H9 (cell line): ENCODE data around the gene RPS10. TPM values are rescaled to one million over a fixed set of nuclear protein-coding genes. Genes with fewer than 3 reads are reported as not detected.

Experiments
- DNase-seq: peaks from one replicate; pipeline ENCODE4 v3.0.0-alpha.2; 2017
- H2AFZ ChIP-seq: one replicate; pipeline ENCODE4 v1.6.1; 2013; ENCODE audit warnings: mild to moderate bottlenecking, low read length, control low read depth, moderate library complexity
- H2AK5ac ChIP-seq: 2 replicates; pipeline ENCODE4 v1.6.1; 2013; ENCODE audit warnings: low read length, control low read depth, mixed read lengths; ENCODE audit not compliant: insufficient read length
- H2BK120ac ChIP-seq: one replicate; pipeline ENCODE4 v1.6.1; 2013; ENCODE audit warnings: low read depth, mild to moderate bottlenecking, low read length, control low read depth, inconsistent platforms; ENCODE audit not compliant: poor library complexity, severe bottlenecking
- H2BK12ac ChIP-seq: 2 replicates; pipeline ENCODE4 v1.6.1; 2013; ENCODE audit warnings: low read length, control low read depth, mixed read lengths, low read depth; ENCODE audit not compliant: insufficient read length
- H2BK15ac ChIP-seq: 2 replicates; pipeline ENCODE4 v1.6.1; 2013; ENCODE audit warnings: low read depth, low read length, control low read depth
- H2BK20ac ChIP-seq: one replicate; pipeline ENCODE4 v1.6.1; 2013; ENCODE audit warnings: low read depth, mild to moderate bottlenecking, low read length, control low read depth, inconsistent platforms; ENCODE audit not compliant: poor library complexity, severe bottlenecking
- H2BK5ac ChIP-seq: 2 replicates; pipeline ENCODE4 v1.6.1; 2013; ENCODE audit warnings: low read length, control low read depth, mixed read lengths; ENCODE audit not compliant: insufficient read length
- H3K14ac ChIP-seq: 2 replicates; pipeline ENCODE4 v1.6.1; 2013; ENCODE audit warnings: low read length, control low read depth; ENCODE audit not compliant: insufficient read depth
- H3K18ac ChIP-seq: 2 replicates; pipeline ENCODE4 v1.6.1; 2013; ENCODE audit warnings: low read depth, mild to moderate bottlenecking, mixed read lengths, low read length, control low read depth; ENCODE audit not compliant: insufficient read length
- H3K23ac ChIP-seq: 2 replicates; pipeline ENCODE4 v1.6.1; 2013; ENCODE audit warnings: low read length, control low read depth, mixed read lengths, low read depth; ENCODE audit not compliant: insufficient read length
- H3K23me2 ChIP-seq: 2 replicates; pipeline ENCODE4 v1.6.1; 2013; ENCODE audit warnings: low read depth, mild to moderate bottlenecking, mixed read lengths, low read length, control low read depth; ENCODE audit not compliant: insufficient read length, poor library complexity, severe bottlenecking
- H3K27ac ChIP-seq: 2 replicates; pipeline ENCODE4 v1.5.1; 2013; ENCODE audit warnings: low read length, control low read depth, mixed read lengths, low read depth; ENCODE audit not compliant: insufficient read length
- H3K27me3 ChIP-seq: 2 replicates; pipeline ENCODE4 v1.6.1; 2013; ENCODE audit warnings: low read length, control low read depth, inconsistent platforms; ENCODE audit not compliant: insufficient read depth
- H3K4ac ChIP-seq: 2 replicates; pipeline ENCODE4 v1.6.1; 2013; ENCODE audit warnings: low read depth, mild to moderate bottlenecking, control low read depth, inconsistent platforms, low read length, moderate library complexity
- H3K4me1 ChIP-seq: 2 replicates; pipeline ENCODE4 v1.6.1; 2013; ENCODE audit warnings: low read length, control low read depth, inconsistent platforms; ENCODE audit not compliant: insufficient read depth
- H3K4me2 ChIP-seq: 2 replicates; pipeline ENCODE4 v1.6.1; 2013; ENCODE audit warnings: low read length, control low read depth, mixed read lengths; ENCODE audit not compliant: insufficient read length, insufficient read depth
- H3K56ac ChIP-seq: 2 replicates; pipeline ENCODE4 v1.6.1; 2013; ENCODE audit warnings: low read depth, mild to moderate bottlenecking, mixed read lengths, low read length, control low read depth; ENCODE audit not compliant: insufficient read length
- H3K79me1 ChIP-seq: 2 replicates; pipeline ENCODE4 v1.6.1; 2013; ENCODE audit warnings: low read depth, mild to moderate bottlenecking, moderate library complexity, low read length, control low read depth, inconsistent platforms; ENCODE audit not compliant: insufficient read depth, poor library complexity, severe bottlenecking
- H3K79me2 ChIP-seq: 2 replicates; pipeline ENCODE4 v1.6.1; 2013; ENCODE audit warnings: low read length, control low read depth, inconsistent platforms; ENCODE audit not compliant: insufficient read depth
- H3K9ac ChIP-seq: 2 replicates; pipeline ENCODE4 v1.6.1; 2013; ENCODE audit warnings: low read length, control low read depth, mixed read lengths; ENCODE audit not compliant: insufficient read length; ENCODE audit errors: extremely low read depth
- H3K9me3 ChIP-seq: one replicate; pipeline ENCODE4 v1.6.1; 2013; ENCODE audit warnings: low read depth, low read length, inconsistent platforms; ENCODE audit not compliant: control insufficient read depth
- H3T11ph ChIP-seq: one replicate; pipeline ENCODE4 v1.6.1; 2013; ENCODE audit warnings: mild to moderate bottlenecking, low read length, control low read depth, inconsistent platforms
- H4K20me1 ChIP-seq: one replicate; pipeline ENCODE4 v1.6.1; 2013; ENCODE audit not compliant: control insufficient read depth, insufficient read length, insufficient read depth
- H4K5ac ChIP-seq: 2 replicates; pipeline ENCODE4 v1.6.1; 2013; ENCODE audit warnings: low read depth, mild to moderate bottlenecking, mixed read lengths, low read length, control low read depth; ENCODE audit not compliant: insufficient read length
- H4K8ac ChIP-seq: replicated peaks from 2 replicates; pipeline ENCODE4 v1.6.1; 2013; ENCODE audit warnings: low read length, control low read depth, mixed read lengths, low read depth; ENCODE audit not compliant: insufficient read length
- H4K91ac ChIP-seq: 2 replicates; pipeline ENCODE4 v1.6.1; 2013; ENCODE audit warnings: low read depth, mild to moderate bottlenecking, moderate library complexity, mixed read lengths, low read length, control low read depth; ENCODE audit not compliant: insufficient read length
- H3K27ac Mint-ChIP-seq, 3 experiments: 2 replicates in 2 of 3; 3 replicates in 1 of 3; pipeline ENCODE4 v1.8.0; 2020 to 2021; ENCODE audit warnings: mixed read lengths in 3 of 3, mild to moderate bottlenecking in 1 of 3, moderate library complexity in 1 of 3
- H3K27me3 Mint-ChIP-seq: 2 replicates; pipeline ENCODE4 v1.8.0; 2021; ENCODE audit warnings: low read depth, mild to moderate bottlenecking, moderate library complexity, mixed read lengths
- H3K36me3 Mint-ChIP-seq, 3 experiments: 2 replicates in 2 of 3; 3 replicates in 1 of 3; pipeline ENCODE4 v1.8.0; 2020 to 2021; ENCODE audit warnings: low read depth in 3 of 3, mixed read lengths in 3 of 3; ENCODE audit not compliant: insufficient read depth in 1 of 3
- H3K4me1 Mint-ChIP-seq, 2 experiments: 2 replicates each; pipeline ENCODE4 v1.8.0; 2020; ENCODE audit warnings: mixed read lengths in 2 of 2
- H3K4me3 Mint-ChIP-seq, 2 experiments: 2 replicates in 1 of 2; 3 replicates in 1 of 2; pipeline ENCODE4 v1.8.0; 2020 to 2021; ENCODE audit warnings: mild to moderate bottlenecking in 2 of 2, mixed read lengths in 2 of 2, moderate library complexity in 1 of 2
- H3K9me3 Mint-ChIP-seq, 2 experiments: 2 replicates in 1 of 2; 3 replicates in 1 of 2; pipeline ENCODE4 v1.8.0; 2020; ENCODE audit warnings: mild to moderate bottlenecking in 2 of 2, mixed read lengths in 2 of 2, moderate library complexity in 1 of 2
- CTCF ChIP-seq: fragments of 200-600 bp; sonication (generic); conservative IDR thresholded peaks from 3 replicates; pipeline ENCODE4 v1.8.0; 2021; ENCODE audit warnings: antibody characterized with exemption, mild to moderate bottlenecking
- WGBS: extraction: QIAGEN DNeasy Blood & Tissue Kit; methylation state at CpG from one replicate; pipeline ENCODE4 v1.1.7; 2013; ENCODE audit warnings: missing lambda C conversion rate, low lambda C conversion rate, mixed read lengths; ENCODE audit not compliant: insufficient read length; ENCODE audit errors: extremely low coverage; 5-methylcytosine and 5-hydroxymethylcytosine counted together
- total RNA-seq: library from RNA; stranded (reverse); gene quantifications from 2 replicates; pipeline ENCODE4 v1.2.1, GENCODE V29; 2021

Gene RPS10
- total RNA-seq, 1 experiment from 2014 or later, result 2,330 TPM

- Histone ChIP-seq H3K4me1 (no peaks in the 10 kb centered on the region), H2BK120ac (no peak overlapping the region), H3K79me2 (no peaks in the 10 kb centered on the region), H3K79me1 (no peaks in the 10 kb centered on the region), H3K18ac (no peak overlapping the region), H3K56ac (no peak overlapping the region), H3K27me3 (no peaks in the 10 kb centered on the region), H4K91ac (no peak overlapping the region), H3K27ac (no peak overlapping the region), H2BK12ac (no peak overlapping the region), H3K4me2 (no peak overlapping the region), H3K9ac (no peak overlapping the region), H3K4ac (no peak overlapping the region), H4K8ac (no peak overlapping the region), H4K20me1 (no peaks in the 10 kb centered on the region), H2BK20ac (no peak overlapping the region), H3T11ph (no peak overlapping the region), H2AK5ac (no peak overlapping the region), H2BK15ac (no peak overlapping the region), H3K23ac (no peak overlapping the region), H4K5ac (no peak overlapping the region), H2AFZ (no peak overlapping the region), H3K9me3 (no peaks in the 10 kb centered on the region), H2BK5ac (no peak overlapping the region), H3K23me2 (peaks cover 11% of the 10 kb centered on the region), H3K14ac (no peak overlapping the region)
- Mint-ChIP-seq H3K4me3 (no peak overlapping the region), H3K27ac (peak overlapping the region in 1 of 3 experiments; percentile 5; a peak in 1 of 7 replicates), H3K4me1 (peaks cover 6 to 10% of the 10 kb centered on the region in 2 experiments), H3K9me3 (peaks cover 5% of the 10 kb centered on the region in 2 experiments), H3K36me3 (peaks cover 3 to 5% (median 4%) of the 10 kb centered on the region in 3 experiments; a peak in 5 of 7 replicates), H3K27me3 (peaks cover 17% of the 10 kb centered on the region)
- no CpG with 5 or more reads among the region's 3 CpGs for WGBS
- no peak for TF ChIP-seq CTCF
- DNase-seq, result no peak
Measured at GRCh38 chr6:34469499-34469898, 43.6 kb upstream of the RPS10 start.
